Activated naive CD4-positive, alpha-beta T cell treated with anti-CD3 and anti-CD28 coated beads, Interleukin-2, amount 50 U/mL, for 72 hours (primary cell): ENCODE data around the gene RIPOR2. TPM values are rescaled to one million over a fixed set of nuclear protein-coding genes. Genes with fewer than 3 reads are reported as not detected.
"Not testable (repeated sequence)": the region's sequence is repeated elsewhere in the genome, so short reads cannot be mapped to it uniquely, and the experiment has no call there.

ENCODE experiments used
- ATAC-seq, 2 donors: fragments of 150-1000 bp; cut with Tn5 transposase; 2 replicates each; pipeline ENCODE4 v1.10.0; 2021; ENCODE audit warnings: mild to moderate bottlenecking in 2 of 2, moderate library complexity in 2 of 2
- DNase-seq, 2 donors: peaks; one replicate each; pipeline ENCODE4 v3.0.0; 2021 to 2022; ENCODE audit warnings: low spot score in 2 of 2
- H3K27ac Mint-ChIP-seq, 2 donors: one replicate each; pipeline ENCODE4 v1.8.0; 2022; ENCODE audit warnings: mild to moderate bottlenecking in 2 of 2, mixed read lengths in 2 of 2
- H3K36me3 Mint-ChIP-seq, 2 donors: one replicate each; pipeline ENCODE4 v1.8.0; 2022; ENCODE audit warnings: mixed read lengths in 2 of 2
- H3K9me3 Mint-ChIP-seq, 2 donors: one replicate each; pipeline ENCODE4 v1.8.0; 2022; ENCODE audit warnings: mixed read lengths in 2 of 2
- total RNA-seq, 2 donors: library from RNA; stranded (reverse); gene quantifications; one replicate each; pipeline ENCODE4 v1.2.3, GENCODE V29; 2022

The RIPOR2 gene
- total RNA-seq, 2 donors from 2014 or later: 63.9 to 126 TPM

DNA sequence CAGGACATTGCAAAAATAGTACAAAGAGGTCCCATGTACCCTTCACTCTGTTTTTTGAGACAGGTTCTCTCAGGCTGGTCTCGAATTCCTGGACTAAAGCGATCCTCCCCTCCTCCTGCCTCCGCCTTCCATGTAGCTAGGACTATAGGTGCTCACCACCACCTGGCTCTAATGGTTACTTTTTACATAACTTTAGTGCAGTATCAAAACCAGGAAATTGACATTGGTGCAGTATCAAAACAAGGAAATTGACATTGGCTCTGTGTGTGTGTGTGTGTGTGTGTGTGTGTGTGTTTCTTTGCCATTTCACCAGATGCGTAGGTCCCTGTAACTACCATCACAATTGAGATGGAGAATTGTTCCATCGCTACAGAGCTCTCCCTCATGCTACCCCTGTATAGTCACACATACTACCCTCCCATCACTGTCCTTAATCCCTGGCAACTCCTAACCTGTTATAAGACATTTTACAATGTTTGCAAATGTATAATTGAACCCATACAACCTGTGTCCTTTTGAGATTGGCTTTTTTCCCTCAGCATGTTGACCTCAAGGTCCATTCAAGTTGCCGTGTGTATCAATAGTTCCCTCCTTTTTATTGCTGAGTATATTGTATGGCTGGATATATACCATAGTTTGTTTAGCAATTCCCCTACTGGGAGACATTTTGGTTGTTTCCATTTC, 28.3 kb upstream of the RIPOR2 start:
- no peak overlapping the region for H3K27ac Mint-ChIP-seq
- H3K36me3 Mint-ChIP-seq: peaks cover 17 to 20% of the 10 kb centered on the region in 2 donors
- peaks cover 12 to 16% of the 10 kb centered on the region in 2 donors for H3K9me3 Mint-ChIP-seq
- no peak for DNase-seq
- no peak for ATAC-seq

DNA sequence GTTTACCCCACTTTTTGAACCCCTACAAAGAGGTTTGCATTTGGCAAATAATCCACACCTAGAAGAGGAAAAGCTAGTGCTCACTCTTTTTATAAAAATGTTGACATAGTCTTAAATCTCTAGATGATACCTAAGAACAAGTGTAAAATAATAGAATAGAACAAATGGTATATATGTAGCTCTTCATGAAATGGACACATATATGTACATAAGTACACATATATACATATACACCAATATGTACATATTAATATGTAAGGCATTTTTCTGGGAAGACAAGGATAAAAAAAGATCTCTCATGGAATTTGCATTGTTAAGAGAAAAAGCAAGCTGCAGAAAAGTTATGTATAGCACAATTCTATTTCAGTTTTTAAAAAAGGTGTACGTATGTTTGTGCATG, 27.6 kb upstream of the RIPOR2 start:
- H3K36me3 Mint-ChIP-seq: peaks cover 21 to 23% of the 10 kb centered on the region in 2 donors
- peaks cover 12 to 16% of the 10 kb centered on the region in 2 donors for H3K9me3 Mint-ChIP-seq
- DNase-seq (no peak), ATAC-seq (no peak)
- H3K27ac Mint-ChIP-seq: no peak overlapping the region

- ATAC-seq (peak in 1 of 2 donors; percentile 27), DNase-seq (no peak)
- peaks cover 12 to 16% of the 10 kb centered on the region in 2 donors for H3K9me3 Mint-ChIP-seq
- H3K27ac Mint-ChIP-seq: no peak overlapping the region
- H3K36me3 Mint-ChIP-seq: peaks cover 23 to 26% of the 10 kb centered on the region in 2 donors
These were observed 26.1 kb upstream of the RIPOR2 start for GRCh38 chr6:24961852-24962251.

DNA sequence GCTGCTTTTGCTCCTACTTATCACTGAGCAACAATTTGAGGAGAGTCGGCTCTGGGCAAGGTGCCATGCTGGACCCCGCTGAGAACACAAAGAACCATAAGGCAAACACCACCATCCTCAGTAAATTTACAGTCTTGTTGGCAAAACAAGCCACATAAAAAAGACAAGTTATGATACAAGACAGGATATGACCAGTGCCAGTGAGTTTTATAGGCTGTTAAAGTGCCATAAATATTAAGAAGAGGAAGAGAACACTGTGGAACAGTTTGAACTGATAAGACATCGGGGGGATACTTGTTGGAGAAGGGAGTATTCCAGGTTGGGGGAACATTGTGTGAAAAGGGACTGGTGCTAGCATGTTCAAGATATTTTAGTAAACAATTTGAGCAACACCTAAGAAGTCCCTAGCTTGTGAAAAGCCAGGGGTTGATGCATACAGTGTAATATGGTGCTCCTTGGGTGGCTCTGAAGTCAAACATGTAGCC, 25.3 kb upstream of the RIPOR2 start:
- peak in 1 of 2 donors; percentile 34 for ATAC-seq
- Mint-ChIP-seq H3K9me3 (peaks cover 12 to 16% of the 10 kb centered on the region in 2 donors), H3K36me3 (peaks cover 23 to 26% of the 10 kb centered on the region in 2 donors), H3K27ac (peak overlapping the region; percentile 11 to 75)
- DNase-seq: no peak

DNA sequence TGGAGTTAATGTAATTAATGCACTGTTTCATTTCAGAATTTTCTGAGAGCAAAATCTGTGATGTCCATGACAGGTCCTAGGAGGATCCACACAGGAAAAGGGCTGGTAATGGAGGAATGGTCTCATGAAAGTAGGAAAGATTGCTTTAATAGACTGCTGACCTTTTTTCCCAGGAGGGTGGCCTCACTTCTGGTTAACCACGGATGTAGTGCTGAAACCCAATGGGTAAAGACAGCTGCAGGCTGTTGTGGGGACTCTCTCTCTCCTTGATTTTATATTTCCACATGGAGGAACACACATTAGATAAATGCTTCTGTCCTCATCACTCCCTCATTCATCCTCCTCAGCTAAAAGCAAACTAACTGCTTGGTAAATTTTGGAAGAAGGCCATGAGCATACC, 23.6 kb upstream of the RIPOR2 start:
- peak in 1 of 2 donors; percentile 37 for ATAC-seq
- Mint-ChIP-seq H3K36me3 (peaks cover 23 to 26% of the 10 kb centered on the region in 2 donors), H3K9me3 (peaks cover 12 to 15% of the 10 kb centered on the region in 2 donors), H3K27ac (no peak overlapping the region)
- DNase-seq: no peak

DNA sequence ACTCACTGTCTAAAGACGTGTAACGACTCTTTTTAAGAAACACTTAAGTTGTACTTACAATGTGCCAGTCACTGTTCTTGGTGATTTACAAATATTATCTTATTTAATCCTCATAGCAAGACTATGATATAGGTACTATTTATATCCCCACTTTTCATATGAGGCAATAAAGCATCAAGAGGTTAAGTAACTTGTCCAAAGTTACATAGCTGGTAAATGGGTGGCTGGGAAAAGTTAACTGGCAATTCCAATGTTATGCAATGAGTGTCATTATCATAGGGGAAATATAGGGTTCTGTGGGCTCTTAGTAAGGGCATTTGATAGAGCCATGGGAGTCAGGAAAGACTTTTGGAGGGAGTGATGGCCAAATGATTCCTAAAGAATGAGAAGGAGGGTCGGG, 21.4 kb upstream of the RIPOR2 start:
- no peak for ATAC-seq
- peaks cover 13 to 18% of the 10 kb centered on the region in 2 donors for H3K9me3 Mint-ChIP-seq
- DNase-seq: no peak
- peaks cover 26 to 31% of the 10 kb centered on the region in 2 donors for H3K36me3 Mint-ChIP-seq
- H3K27ac Mint-ChIP-seq: peak overlapping the region in 1 of 2 donors; percentile 76

- H3K36me3 Mint-ChIP-seq: peaks cover 5 to 8% of the 10 kb centered on the region in 2 donors
- H3K9me3 Mint-ChIP-seq: peaks cover 0 to 6% of the 10 kb centered on the region in 2 donors
- no peak for ATAC-seq
- no peak for DNase-seq
- H3K27ac Mint-ChIP-seq: no peak overlapping the region
These were observed 18.0 kb upstream of the RIPOR2 start for GRCh38 chr6:24953726-24954125.

DNA sequence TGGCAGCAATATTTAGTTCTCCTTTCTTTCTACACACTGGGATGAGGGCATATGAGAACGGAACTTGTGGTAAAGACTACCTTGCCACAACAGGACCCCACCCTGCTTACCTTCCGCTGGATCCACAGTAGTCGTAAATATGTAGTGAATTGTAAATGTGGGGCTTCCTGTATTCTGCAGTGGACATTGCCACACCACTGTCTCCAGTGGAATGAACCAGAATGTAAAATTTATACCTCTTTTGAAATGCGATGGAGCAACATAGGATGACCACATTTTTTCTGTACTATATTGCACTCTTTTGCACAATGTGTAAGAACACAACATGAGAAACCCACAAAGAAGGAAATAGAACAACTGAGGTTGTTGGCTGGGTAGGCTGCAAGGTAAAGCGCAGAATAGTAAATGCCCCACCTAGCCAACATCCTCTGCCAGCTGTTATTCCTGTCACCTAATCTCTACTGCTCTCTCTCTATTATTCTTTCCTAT, 16.1 kb upstream of the RIPOR2 start:
- DNase-seq (no peak), ATAC-seq (peak; percentile 40 to 55)
- Mint-ChIP-seq H3K27ac (no peak overlapping the region), H3K9me3 (peaks cover 5 to 12% of the 10 kb centered on the region in 2 donors), H3K36me3 (peaks cover 6 to 21% of the 10 kb centered on the region in 2 donors)

- no peak for DNase-seq
These were observed 14.6 kb upstream of the RIPOR2 start for GRCh38 chr6:24950218-24950941.

GRCh38 chr6:24949020-24949569, 13.3 kb upstream of the RIPOR2 start:
- H3K27ac Mint-ChIP-seq: peak overlapping the region; percentile 5 to 79
- H3K9me3 Mint-ChIP-seq: peaks cover 12 to 24% of the 10 kb centered on the region in 2 donors
- peaks cover 18 to 43% of the 10 kb centered on the region in 2 donors for H3K36me3 Mint-ChIP-seq
- ATAC-seq (peak; percentile 24 to 59), DNase-seq (no peak)

More at GRCh38 chr6:24950218-24950941, 14.6 kb upstream of the RIPOR2 start:
- ATAC-seq: peak; percentile 60 to 71
- peaks cover 8 to 15% of the 10 kb centered on the region in 2 donors for H3K9me3 Mint-ChIP-seq
- H3K27ac Mint-ChIP-seq: peak overlapping the region in 1 of 2 donors; percentile 46
- H3K36me3 Mint-ChIP-seq: peaks cover 10 to 30% of the 10 kb centered on the region in 2 donors

DNA sequence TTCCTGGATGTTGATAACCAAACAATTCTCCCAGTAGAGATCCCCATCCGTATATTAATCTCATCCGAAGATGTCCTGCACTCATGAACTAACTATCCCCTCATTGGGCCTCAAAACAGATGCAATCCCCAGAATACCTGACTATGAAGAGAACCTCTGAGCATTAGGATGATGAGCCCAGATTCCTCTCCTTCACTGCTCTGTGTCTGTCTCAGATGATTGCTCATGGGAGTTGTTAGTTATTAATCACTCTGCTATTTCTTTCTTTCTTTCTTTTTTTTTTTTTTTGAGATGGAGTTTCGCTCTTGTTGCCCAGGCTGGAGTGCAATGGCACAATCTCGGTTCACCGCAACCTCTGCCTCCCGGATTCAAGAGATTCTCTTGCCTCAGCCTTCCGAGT, 12.5 kb upstream of the RIPOR2 start:
- Mint-ChIP-seq H3K36me3 (peaks cover 19 to 43% of the 10 kb centered on the region in 2 donors), H3K9me3 (peaks cover 12 to 19% of the 10 kb centered on the region in 2 donors), H3K27ac (peak overlapping the region in 1 of 2 donors; percentile 79)
- ATAC-seq: peak in 1 of 2 donors; percentile 15
- not testable (repeated sequence) for DNase-seq

DNA sequence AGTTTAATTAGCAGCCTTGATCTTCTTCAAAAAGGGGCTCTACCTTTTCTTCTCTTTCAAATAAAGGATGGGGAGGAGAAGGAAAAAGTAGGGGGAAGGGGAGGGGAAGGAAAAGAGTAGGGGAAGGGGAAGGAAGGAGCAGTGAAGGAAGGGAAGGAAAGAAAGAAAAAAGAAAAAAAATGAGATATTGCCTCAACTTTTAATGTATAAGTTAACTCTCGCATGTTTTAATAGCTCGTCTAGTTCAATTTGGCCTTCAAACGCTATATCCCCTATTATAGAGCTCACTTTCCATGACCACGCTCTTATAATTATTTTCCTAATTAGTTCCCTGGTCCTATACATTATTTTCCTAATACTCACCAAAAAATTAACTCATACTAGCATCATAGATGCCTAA, 11.9 kb upstream of the RIPOR2 start:
- Mint-ChIP-seq H3K36me3 (peaks cover 24 to 48% of the 10 kb centered on the region in 2 donors), H3K9me3 (peaks cover 12 to 23% of the 10 kb centered on the region in 2 donors), H3K27ac (no peak overlapping the region)
- no peak for DNase-seq
- ATAC-seq: no peak

- Mint-ChIP-seq H3K36me3 (peaks cover 24 to 52% of the 10 kb centered on the region in 2 donors), H3K27ac (no peak overlapping the region)
- no peak for DNase-seq
These were observed 9.3 kb upstream of the RIPOR2 start for GRCh38 chr6:24945054-24945453.

GRCh38 chr6:24943774-24944173, 8.0 kb upstream of the RIPOR2 start:
- ATAC-seq (no peak), DNase-seq (no peak)
- Mint-ChIP-seq H3K27ac (no peak overlapping the region), H3K36me3 (peaks cover 24 to 52% of the 10 kb centered on the region in 2 donors), H3K9me3 (peaks cover 12 to 23% of the 10 kb centered on the region in 2 donors)

More at GRCh38 chr6:24945054-24945453, 9.3 kb upstream of the RIPOR2 start:
- peaks cover 12 to 23% of the 10 kb centered on the region in 2 donors for H3K9me3 Mint-ChIP-seq
- no peak for ATAC-seq

GRCh38 chr6:24940311-24940917, 4.7 kb upstream of the RIPOR2 start:
- DNase-seq (no peak), ATAC-seq (no peak)
- H3K36me3 Mint-ChIP-seq: peaks cover 14 to 34% of the 10 kb centered on the region in 2 donors
- peak overlapping the region; percentile 72 to 79 for H3K27ac Mint-ChIP-seq
- H3K9me3 Mint-ChIP-seq: peaks cover 4 to 13% of the 10 kb centered on the region in 2 donors

GRCh38 chr6:24936641-24937317, 1.0 kb upstream of the RIPOR2 start:
- no peaks in the 10 kb centered on the region for H3K9me3 Mint-ChIP-seq
- peaks cover 0 to 14% of the 10 kb centered on the region in 2 donors for H3K36me3 Mint-ChIP-seq
- H3K27ac Mint-ChIP-seq: peak overlapping the region; percentile 83 to 97
- ATAC-seq (peak; percentile 65 to 72), DNase-seq (no peak)
